HepG2 (cell line): ENCODE results near the gene TEDC1.

Experiments
- FOXA1 ChIP-seq, 2 experiments: fragments of 450-650 bp in 1 of 2; sonication (generic) in 1 of 2; formaldehyde crosslinking in 1 of 2; IDR thresholded peaks; 2 replicates each; pipeline versions ENCODE4 v1.4.0 to v1.6.1; 2016 to 2020; ENCODE audit warnings: missing genetic modification reagents in 1 of 2
- SMARCC2 ChIP-seq: fragments of 450-650 bp; IDR thresholded peaks from 2 replicates; pipeline ENCODE4 v1.6.1; 2017; ENCODE audit warnings: antibody characterized with exemption, mild to moderate bottlenecking
- TBL1XR1 ChIP-seq: fragments of 150-350 bp; IDR thresholded peaks from 2 replicates; pipeline ENCODE4 v1.6.1; 2014; ENCODE audit warnings: borderline replicate concordance, low read length; ENCODE audit not compliant: partially characterized antibody
- TF ChIP-seq, protein P1 (sequence below): sonication (generic); formaldehyde crosslinking; IDR thresholded peaks from 2 replicates; pipeline ENCODE4 v1.5.0; 2020; ENCODE audit warnings: mild to moderate bottlenecking, missing genetic modification reagents, moderate library complexity
- TF ChIP-seq, protein P2 (sequence below): sonication (generic); formaldehyde crosslinking; IDR thresholded peaks from 2 replicates; pipeline ENCODE4 v1.4.0; 2020; ENCODE audit warnings: low read depth, missing genetic modification reagents

DNA sequence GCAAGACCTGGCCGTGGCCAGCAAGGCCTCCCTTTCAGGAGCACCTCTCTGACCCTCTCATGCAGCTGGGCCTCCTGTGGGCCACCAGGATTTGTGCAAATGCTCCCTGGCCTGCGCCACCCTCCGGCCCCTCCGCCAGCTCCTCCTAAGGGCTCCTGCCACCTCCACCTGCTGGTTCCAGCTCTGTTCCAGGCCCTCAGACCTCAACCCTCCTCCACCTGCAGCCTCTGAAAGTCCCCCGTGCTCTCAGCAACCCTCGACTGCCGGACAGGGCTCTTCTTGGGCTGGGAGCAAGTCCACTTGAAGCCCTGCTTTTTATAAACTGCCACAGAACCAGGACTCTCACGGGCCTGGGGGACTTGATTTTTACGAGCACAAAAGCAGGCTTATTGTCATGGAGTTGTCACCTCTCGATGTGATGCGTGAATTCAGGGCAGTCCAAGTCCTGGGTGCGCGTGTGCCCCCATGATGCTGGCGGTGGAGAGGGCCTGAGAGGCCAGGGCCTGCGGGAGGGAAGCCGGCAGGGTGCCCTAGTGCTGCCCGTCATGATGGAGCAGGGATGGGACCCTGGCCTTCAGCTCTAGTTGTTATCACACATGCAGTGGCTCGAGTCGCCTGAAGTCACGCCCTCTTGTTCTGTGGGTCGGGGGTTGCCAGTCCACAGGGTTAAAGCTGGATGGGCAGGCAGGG is 9.1 kb downstream of the TEDC1 start:
- TF ChIP-seq, protein P1, sequence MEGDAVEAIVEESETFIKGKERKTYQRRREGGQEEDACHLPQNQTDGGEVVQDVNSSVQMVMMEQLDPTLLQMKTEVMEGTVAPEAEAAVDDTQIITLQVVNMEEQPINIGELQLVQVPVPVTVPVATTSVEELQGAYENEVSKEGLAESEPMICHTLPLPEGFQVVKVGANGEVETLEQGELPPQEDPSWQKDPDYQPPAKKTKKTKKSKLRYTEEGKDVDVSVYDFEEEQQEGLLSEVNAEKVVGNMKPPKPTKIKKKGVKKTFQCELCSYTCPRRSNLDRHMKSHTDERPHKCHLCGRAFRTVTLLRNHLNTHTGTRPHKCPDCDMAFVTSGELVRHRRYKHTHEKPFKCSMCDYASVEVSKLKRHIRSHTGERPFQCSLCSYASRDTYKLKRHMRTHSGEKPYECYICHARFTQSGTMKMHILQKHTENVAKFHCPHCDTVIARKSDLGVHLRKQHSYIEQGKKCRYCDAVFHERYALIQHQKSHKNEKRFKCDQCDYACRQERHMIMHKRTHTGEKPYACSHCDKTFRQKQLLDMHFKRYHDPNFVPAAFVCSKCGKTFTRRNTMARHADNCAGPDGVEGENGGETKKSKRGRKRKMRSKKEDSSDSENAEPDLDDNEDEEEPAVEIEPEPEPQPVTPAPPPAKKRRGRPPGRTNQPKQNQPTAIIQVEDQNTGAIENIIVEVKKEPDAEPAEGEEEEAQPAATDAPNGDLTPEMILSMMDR (CRISPR knock-in tag) = no peak
- TF ChIP-seq, protein P2, sequence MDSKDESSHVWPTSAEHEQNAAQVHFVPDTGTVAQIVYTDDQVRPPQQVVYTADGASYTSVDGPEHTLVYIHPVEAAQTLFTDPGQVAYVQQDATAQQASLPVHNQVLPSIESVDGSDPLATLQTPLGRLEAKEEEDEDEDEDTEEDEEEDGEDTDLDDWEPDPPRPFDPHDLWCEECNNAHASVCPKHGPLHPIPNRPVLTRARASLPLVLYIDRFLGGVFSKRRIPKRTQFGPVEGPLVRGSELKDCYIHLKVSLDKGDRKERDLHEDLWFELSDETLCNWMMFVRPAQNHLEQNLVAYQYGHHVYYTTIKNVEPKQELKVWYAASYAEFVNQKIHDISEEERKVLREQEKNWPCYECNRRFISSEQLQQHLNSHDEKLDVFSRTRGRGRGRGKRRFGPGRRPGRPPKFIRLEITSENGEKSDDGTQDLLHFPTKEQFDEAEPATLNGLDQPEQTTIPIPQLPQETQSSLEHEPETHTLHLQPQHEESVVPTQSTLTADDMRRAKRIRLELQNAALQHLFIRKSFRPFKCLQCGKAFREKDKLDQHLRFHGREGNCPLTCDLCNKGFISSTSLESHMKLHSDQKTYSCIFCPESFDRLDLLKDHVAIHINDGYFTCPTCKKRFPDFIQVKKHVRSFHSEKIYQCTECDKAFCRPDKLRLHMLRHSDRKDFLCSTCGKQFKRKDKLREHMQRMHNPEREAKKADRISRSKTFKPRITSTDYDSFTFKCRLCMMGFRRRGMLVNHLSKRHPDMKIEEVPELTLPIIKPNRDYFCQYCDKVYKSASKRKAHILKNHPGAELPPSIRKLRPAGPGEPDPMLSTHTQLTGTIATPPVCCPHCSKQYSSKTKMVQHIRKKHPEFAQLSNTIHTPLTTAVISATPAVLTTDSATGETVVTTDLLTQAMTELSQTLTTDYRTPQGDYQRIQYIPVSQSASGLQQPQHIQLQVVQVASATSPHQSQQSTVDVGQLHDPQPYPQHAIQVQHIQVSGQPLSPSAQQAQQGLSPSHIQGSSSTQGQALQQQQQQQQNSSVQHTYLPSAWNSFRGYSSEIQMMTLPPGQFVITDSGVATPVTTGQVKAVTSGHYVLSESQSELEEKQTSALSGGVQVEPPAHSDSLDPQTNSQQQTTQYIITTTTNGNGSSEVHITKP = no peak
- TF ChIP-seq FOXA1 (IDR thresholded peaks at IDR 0.05) (no peak), FOXA1 (CRISPR knock-in tag; IDR thresholded peaks at IDR 0.05) (no peak), TBL1XR1 (no peak), SMARCC2 (no peak)
